Measurements from ENCODE around the gene LCK. TPM values are rescaled to one million over a fixed set of nuclear protein-coding genes. Genes with fewer than 3 reads are reported as not detected.
"Not testable (repeated sequence)": the region's sequence is repeated elsewhere in the genome, so short reads cannot be mapped to it uniquely, and the experiment has no call there.

Gene LCK
- total RNA-seq, 1 donor from 2014 or later: 0.77 TPM

DNA sequence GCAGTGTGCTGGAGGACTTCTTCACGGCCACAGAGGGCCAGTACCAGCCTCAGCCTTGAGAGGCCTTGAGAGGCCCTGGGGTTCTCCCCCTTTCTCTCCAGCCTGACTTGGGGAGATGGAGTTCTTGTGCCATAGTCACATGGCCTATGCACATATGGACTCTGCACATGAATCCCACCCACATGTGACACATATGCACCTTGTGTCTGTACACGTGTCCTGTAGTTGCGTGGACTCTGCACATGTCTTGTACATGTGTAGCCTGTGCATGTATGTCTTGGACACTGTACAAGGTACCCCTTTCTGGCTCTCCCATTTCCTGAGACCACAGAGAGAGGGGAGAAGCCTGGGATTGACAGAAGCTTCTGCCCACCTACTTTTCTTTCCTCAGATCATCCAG lies 34.6 kb downstream of the LCK start:
- no peaks in the 10 kb centered on the region for H3K9me3 Mint-ChIP-seq (ENCODE audit: low read depth)
- no peak overlapping the region for H3K4me3 Mint-ChIP-seq (ENCODE audit: low read depth)
- no peaks in the 10 kb centered on the region for H3K36me3 Mint-ChIP-seq (ENCODE audit: insufficient read depth)
- no peak overlapping the region for H3K27ac Mint-ChIP-seq
- H3K27me3 Mint-ChIP-seq: no peaks in the 10 kb centered on the region
- no peaks in the 10 kb centered on the region for H3K4me1 Mint-ChIP-seq (ENCODE audit: low read depth)
- TF ChIP-seq, protein P1, sequence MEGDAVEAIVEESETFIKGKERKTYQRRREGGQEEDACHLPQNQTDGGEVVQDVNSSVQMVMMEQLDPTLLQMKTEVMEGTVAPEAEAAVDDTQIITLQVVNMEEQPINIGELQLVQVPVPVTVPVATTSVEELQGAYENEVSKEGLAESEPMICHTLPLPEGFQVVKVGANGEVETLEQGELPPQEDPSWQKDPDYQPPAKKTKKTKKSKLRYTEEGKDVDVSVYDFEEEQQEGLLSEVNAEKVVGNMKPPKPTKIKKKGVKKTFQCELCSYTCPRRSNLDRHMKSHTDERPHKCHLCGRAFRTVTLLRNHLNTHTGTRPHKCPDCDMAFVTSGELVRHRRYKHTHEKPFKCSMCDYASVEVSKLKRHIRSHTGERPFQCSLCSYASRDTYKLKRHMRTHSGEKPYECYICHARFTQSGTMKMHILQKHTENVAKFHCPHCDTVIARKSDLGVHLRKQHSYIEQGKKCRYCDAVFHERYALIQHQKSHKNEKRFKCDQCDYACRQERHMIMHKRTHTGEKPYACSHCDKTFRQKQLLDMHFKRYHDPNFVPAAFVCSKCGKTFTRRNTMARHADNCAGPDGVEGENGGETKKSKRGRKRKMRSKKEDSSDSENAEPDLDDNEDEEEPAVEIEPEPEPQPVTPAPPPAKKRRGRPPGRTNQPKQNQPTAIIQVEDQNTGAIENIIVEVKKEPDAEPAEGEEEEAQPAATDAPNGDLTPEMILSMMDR (IDR thresholded peaks at IDR 0.05; ENCODE audit: unreplicated experiment): no peak
- DNase-seq (ENCODE audit: low spot score, unreplicated experiment): no peak

DNA sequence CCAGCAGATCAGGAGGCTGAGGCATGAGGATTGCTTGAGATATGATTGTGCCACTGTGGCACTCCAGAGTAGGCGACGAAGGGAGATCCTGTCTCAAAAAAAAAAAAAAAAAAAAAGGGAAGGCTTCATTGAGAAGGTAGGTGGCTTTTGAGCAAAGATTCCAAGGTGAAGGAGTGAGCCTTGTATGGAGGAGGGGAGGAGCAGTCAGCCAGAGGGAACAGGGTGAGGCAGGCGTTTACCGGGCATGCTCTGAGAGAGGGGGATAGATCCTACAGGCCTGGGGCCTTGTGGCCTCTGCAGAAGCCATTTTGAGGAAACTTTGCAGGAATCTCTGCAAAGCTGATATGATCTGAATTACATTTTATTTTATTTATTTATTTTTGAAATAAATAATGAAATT lies 35.7 kb downstream of the LCK start:
- H3K4me3 Mint-ChIP-seq (ENCODE audit: low read depth): peak overlapping the region; percentile 9
- no peak overlapping the region for H3K27ac Mint-ChIP-seq
- H3K36me3 Mint-ChIP-seq (ENCODE audit: insufficient read depth): no peaks in the 10 kb centered on the region
- TF ChIP-seq, protein P1 (IDR thresholded peaks at IDR 0.05; ENCODE audit: unreplicated experiment): no peak
- no peak for DNase-seq (ENCODE audit: low spot score, unreplicated experiment)
- no peaks in the 10 kb centered on the region for H3K9me3 Mint-ChIP-seq (ENCODE audit: low read depth)
- H3K4me1 Mint-ChIP-seq (ENCODE audit: low read depth): peaks cover 3% of the 10 kb centered on the region
- H3K27me3 Mint-ChIP-seq: no peaks in the 10 kb centered on the region

- Mint-ChIP-seq H3K9me3 (ENCODE audit: low read depth) (no peaks in the 10 kb centered on the region), H3K36me3 (ENCODE audit: insufficient read depth) (peaks cover 2% of the 10 kb centered on the region), H3K27me3 (no peaks in the 10 kb centered on the region), H3K4me1 (ENCODE audit: low read depth) (peaks cover 6% of the 10 kb centered on the region), H3K4me3 (ENCODE audit: low read depth) (no peak overlapping the region), H3K27ac (no peak overlapping the region)
- TF ChIP-seq, protein P1 (IDR thresholded peaks at IDR 0.05; ENCODE audit: unreplicated experiment): no peak
- no peak for DNase-seq (ENCODE audit: low spot score, unreplicated experiment)
Measured at GRCh38 chr1:32289256-32289655, 38.2 kb downstream of the LCK start.

DNA sequence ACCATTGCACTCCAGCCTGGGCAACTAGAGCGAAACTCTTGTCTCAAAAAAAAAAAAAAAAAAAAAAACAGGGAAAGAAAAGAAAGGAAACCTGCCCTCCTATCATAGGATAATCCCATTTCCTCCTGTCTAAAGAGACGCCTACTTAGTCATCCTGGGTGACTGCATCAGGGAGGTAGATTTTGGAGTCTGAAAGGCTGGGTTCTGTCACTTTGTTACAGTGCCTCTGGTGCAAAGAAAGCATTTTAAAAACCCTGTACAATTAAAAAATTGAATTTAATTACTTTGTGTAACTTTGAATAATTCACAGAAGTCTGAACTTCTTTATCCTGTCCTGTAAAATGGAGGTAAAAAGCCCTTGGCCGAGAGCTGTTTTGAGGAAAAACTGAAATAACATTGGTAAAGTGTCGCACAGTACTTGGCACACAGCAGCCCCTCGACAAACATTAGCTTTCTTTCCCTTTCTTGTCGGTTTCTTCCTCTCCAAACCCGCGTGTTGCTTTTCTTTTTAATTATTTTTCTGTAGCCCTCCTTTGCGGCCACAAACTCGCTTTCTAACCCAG lies 40.2 kb downstream of the LCK start:
- Mint-ChIP-seq H3K4me3 (ENCODE audit: low read depth) (peak overlapping the region; percentile 100), H3K9me3 (ENCODE audit: low read depth) (no peaks in the 10 kb centered on the region), H3K27ac (peak overlapping the region; percentile 87), H3K27me3 (no peaks in the 10 kb centered on the region), H3K4me1 (ENCODE audit: low read depth) (peaks cover 9% of the 10 kb centered on the region), H3K36me3 (ENCODE audit: insufficient read depth) (peaks cover 6% of the 10 kb centered on the region)
- DNase-seq (ENCODE audit: low spot score, unreplicated experiment): no peak
- TF ChIP-seq, protein P1 (IDR thresholded peaks at IDR 0.05; ENCODE audit: unreplicated experiment): no peak

GRCh38 chr1:32291708-32292538 lies 40.9 kb downstream of the LCK start, which contains the start of gene HDAC1:
HDAC1 (plus strand) TSS chr1:32292083; CDS start chr1:32292170, 87 bp downstream.
- TF ChIP-seq, protein P1 (IDR thresholded peaks at IDR 0.05; ENCODE audit: unreplicated experiment): no peak
- peak within 1 kb of the TSS; percentile 99 for H3K27ac Mint-ChIP-seq
- H3K4me1 Mint-ChIP-seq (ENCODE audit: low read depth): peaks cover 14% of the 10 kb centered on the region
- peaks cover 9% of the 10 kb centered on the region for H3K36me3 Mint-ChIP-seq (ENCODE audit: insufficient read depth)
- no peaks in the 10 kb centered on the region for H3K9me3 Mint-ChIP-seq (ENCODE audit: low read depth)
- DNase-seq (ENCODE audit: low spot score, unreplicated experiment): peak; percentile 93
- peak within 1 kb of the TSS; percentile 100 for H3K4me3 Mint-ChIP-seq (ENCODE audit: low read depth)
- H3K27me3 Mint-ChIP-seq: no peaks in the 10 kb centered on the region

DNA sequence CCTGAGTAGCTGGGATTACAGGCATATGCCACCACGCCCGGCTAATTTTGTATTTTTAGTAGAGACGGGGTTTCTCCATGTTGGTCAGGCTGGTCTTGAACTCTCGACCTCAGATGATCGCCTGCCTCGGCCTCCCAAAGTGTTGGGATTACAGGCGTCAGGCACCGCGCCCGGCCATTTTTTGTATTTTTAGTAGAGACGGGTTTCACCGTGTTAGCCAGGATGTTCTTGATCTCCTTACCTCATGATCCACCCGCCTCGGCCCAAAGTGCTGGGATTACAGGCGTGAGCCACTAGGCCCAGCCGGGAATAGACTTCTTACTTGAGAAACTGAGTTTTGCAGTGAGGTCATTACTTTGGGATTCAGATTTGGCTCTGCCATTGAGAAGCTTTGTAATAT lies 47.1 kb downstream of the LCK start:
- not testable (repeated sequence) for H3K4me1 Mint-ChIP-seq (ENCODE audit: low read depth); DNase-seq (ENCODE audit: low spot score, unreplicated experiment); H3K27me3 Mint-ChIP-seq; H3K4me3 Mint-ChIP-seq (ENCODE audit: low read depth); H3K9me3 Mint-ChIP-seq (ENCODE audit: low read depth)
- peak overlapping the region; percentile 67 for H3K27ac Mint-ChIP-seq
- peaks cover 13% of the 10 kb centered on the region for H3K36me3 Mint-ChIP-seq (ENCODE audit: insufficient read depth)
